ENCODE results near the gene CTNNAL1.

- TF ChIP-seq CTCF (IDR thresholded peaks at IDR 0.05; ENCODE audit: low read length): no peak
- TF ChIP-seq EZH2 (IDR thresholded peaks at IDR 0.05; ENCODE audit: borderline replicate concordance, low read length): no peak
Observed at GRCh38 chr9:108973895-108974294, 39.4 kb downstream of the CTNNAL1 start.

All from OCI-LY1 (cell line).